ENCODE measurements around the gene ADAMTS19. TPM values are rescaled to one million over a fixed set of nuclear protein-coding genes. Genes with fewer than 3 reads are reported as not detected.

ADAMTS19 gene
- total and polyA plus RNA-seq, 8 donors, result 0.05 to 18.0 (median 0.87) TPM; not detected in 4

DNA sequence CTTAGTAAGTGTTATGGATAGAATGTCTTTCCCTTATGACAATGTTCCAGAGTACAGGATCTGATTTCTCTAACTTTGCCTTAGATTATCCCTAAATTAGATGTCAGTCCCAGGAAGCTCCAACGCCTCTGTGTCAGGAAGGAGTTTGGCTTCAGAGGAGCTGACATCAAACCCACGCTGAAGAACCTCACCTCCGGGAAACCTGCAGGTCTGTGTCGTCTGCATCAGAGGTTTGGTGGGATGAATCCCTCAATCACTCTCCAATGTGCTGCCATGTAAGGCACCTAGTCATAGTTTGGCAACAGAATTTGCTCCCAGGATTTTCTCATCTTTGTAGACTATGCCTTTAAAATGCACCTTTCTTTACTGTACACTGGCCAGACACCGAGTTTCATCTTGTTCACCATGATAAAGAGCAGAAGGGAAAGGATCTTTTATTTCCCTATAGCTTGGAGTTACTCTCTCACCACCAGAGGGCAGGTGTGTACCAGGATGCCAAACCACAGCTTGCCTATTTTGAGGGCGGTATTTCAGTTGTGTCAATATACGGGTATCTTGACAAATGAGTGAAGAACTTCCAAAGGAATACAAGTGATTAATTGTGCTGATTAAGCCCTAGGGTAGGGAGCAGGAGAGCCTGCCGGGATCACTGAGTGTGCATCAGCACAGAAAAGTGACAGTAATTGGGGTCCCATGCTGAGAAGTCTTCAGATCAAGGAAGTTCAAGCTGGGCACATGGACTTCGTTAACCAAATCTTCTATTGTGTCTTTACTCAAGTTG is 311.1 kb downstream of the ADAMTS19 start:
- DNase-seq, result peak; percentile 46 to 81
- intact Hi-C loops (cut with DNase I; ENCODE audit: low total_unique reads), result no loop called here
- Histone ChIP-seq H3K36me3 (no peaks in the 10 kb centered on the region), H3K27ac (no peak overlapping the region), H3K27me3 (no peaks in the 10 kb centered on the region), H3K4me3 (no peak overlapping the region), H3K4me1 (peaks cover 0 to 4% (median 0%) of the 10 kb centered on the region in 4 donors), H3K9me3 (no peaks in the 10 kb centered on the region)
- 37 to 44% (median 39%) methylated on average over 9 of the region's 9 CpGs for WGBS, 5 donors
- TF ChIP-seq POLR2A (IDR thresholded peaks at IDR 0.05) (no peak), POLR2AphosphoS5 (IDR thresholded peaks at IDR 0.05) (no peak), EP300 (IDR thresholded peaks at IDR 0.05) (no peak)
- TF ChIP-seq, protein P1, sequence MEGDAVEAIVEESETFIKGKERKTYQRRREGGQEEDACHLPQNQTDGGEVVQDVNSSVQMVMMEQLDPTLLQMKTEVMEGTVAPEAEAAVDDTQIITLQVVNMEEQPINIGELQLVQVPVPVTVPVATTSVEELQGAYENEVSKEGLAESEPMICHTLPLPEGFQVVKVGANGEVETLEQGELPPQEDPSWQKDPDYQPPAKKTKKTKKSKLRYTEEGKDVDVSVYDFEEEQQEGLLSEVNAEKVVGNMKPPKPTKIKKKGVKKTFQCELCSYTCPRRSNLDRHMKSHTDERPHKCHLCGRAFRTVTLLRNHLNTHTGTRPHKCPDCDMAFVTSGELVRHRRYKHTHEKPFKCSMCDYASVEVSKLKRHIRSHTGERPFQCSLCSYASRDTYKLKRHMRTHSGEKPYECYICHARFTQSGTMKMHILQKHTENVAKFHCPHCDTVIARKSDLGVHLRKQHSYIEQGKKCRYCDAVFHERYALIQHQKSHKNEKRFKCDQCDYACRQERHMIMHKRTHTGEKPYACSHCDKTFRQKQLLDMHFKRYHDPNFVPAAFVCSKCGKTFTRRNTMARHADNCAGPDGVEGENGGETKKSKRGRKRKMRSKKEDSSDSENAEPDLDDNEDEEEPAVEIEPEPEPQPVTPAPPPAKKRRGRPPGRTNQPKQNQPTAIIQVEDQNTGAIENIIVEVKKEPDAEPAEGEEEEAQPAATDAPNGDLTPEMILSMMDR (IDR thresholded peaks at IDR 0.05), result peak in 5 of 7 experiments; percentile 41 to 70 (median 59)

DNA sequence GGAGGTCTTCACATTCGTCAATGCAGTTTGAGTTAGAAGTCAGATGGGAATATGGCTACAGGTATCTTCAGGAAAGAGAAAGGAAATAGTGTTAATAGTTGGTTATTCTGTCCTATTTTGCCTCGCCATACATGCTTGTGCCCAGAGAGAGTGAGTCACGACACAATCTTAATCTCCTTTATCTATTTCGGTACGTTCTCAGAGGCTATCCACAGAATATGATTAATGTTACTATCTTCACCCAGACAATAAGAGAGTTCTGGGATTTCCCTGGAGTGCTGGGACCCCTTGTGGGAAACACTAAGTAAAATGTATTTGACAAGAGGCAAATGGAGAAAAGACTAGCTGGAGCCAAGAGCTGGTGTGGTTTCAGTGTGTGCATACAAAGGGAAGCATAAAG is 313.3 kb downstream of the ADAMTS19 start:
- H3K4me1 ChIP-seq, result peaks cover 0 to 4% (median 0%) of the 10 kb centered on the region in 4 donors
- no peak overlapping the region for H3K27ac ChIP-seq
- TF ChIP-seq POLR2AphosphoS5 (IDR thresholded peaks at IDR 0.05) (no peak), EP300 (IDR thresholded peaks at IDR 0.05) (no peak), POLR2A (IDR thresholded peaks at IDR 0.05) (no peak)
- TF ChIP-seq, protein P1 (IDR thresholded peaks at IDR 0.05), result no peak
- DNase-seq, result no peak
- H3K27me3 ChIP-seq, result no peaks in the 10 kb centered on the region
- no peak overlapping the region for H3K4me3 ChIP-seq
- H3K9me3 ChIP-seq, result no peaks in the 10 kb centered on the region
- H3K36me3 ChIP-seq, result no peaks in the 10 kb centered on the region
- intact Hi-C loops (cut with DNase I; ENCODE audit: low total_unique reads), result no loop called here
- 76 to 90% (median 82%) methylated on average over 5 of the region's 5 CpGs for WGBS, 5 donors

DNA sequence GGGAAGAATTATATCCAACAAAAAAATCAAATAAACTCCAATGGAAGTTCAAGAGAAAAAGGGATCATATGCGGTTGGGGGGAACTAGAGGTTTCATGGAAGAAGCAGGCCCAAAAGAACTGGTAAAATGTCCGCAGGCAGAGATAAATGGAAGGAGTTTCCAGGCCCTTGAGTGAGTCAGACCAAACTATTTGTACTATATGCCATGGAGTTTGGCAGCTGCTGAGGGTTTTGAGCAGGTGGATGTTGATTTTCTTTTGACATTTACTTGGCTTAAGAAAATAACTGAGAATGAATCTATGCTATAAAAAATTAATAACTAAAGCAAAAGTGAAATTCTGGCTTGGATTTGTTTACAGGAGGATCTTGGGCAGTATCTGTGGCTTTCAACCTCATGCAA is 321.5 kb downstream of the ADAMTS19 start:
- no peaks in the 10 kb centered on the region for H3K9me3 ChIP-seq
- DNase-seq, result no peak
- WGBS, 5 donors, result 72 to 89% (median 83%) methylated on average over 2 of the region's 2 CpGs
- intact Hi-C loops (cut with DNase I; ENCODE audit: low total_unique reads), result no loop called here
- no peaks in the 10 kb centered on the region for H3K27me3 ChIP-seq
- no peaks in the 10 kb centered on the region for H3K4me1 ChIP-seq
- no peak overlapping the region for H3K27ac ChIP-seq
- H3K36me3 ChIP-seq, result no peaks in the 10 kb centered on the region
- no peak overlapping the region for H3K4me3 ChIP-seq
- TF ChIP-seq EP300 (IDR thresholded peaks at IDR 0.05), result no peak
- no peak for TF ChIP-seq POLR2A (IDR thresholded peaks at IDR 0.05)
- TF ChIP-seq POLR2AphosphoS5 (IDR thresholded peaks at IDR 0.05), result no peak
